Measurements from ENCODE around the gene ZNF783.
"Not testable (repeated sequence)": the region's sequence is repeated elsewhere in the genome, so short reads cannot be mapped to it uniquely, and the experiment has no call there.

ZNF783 gene

GRCh38 chr7:149261829-149262617, at the start of gene ZNF783:
Gene ZNF783, plus strand, starts transcription at chr7:149262196. Its CDS starts 138 bp downstream, at chr7:149262334.
- DNase-seq (ENCODE audit: low spot score): peak; percentile 92

GRCh38 chr7:149214020-149214720, 47.8 kb upstream of the ZNF783 start:
- DNase-seq (ENCODE audit: low spot score): no peak

DNA sequence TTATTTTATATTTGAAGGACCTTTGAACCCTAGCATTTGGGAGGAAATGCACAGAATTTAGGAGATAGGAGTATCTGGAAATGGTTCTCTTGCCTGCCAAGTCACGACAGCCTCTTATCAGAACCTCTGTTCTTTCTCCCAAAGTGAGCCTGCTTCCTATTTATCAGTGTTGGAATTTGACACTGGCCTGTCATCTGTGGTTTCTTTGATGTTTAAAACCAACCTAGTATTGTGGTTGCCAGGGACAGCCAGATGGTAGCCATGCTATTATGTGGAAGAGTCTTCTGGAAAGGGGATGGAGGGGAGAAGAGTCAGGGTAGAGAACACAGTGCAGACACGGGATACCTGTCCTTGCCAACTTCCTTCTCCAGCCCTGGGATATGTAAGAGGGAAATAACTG, 45.6 kb upstream of the ZNF783 start:
- DNase-seq (ENCODE audit: low spot score): no peak

DNA sequence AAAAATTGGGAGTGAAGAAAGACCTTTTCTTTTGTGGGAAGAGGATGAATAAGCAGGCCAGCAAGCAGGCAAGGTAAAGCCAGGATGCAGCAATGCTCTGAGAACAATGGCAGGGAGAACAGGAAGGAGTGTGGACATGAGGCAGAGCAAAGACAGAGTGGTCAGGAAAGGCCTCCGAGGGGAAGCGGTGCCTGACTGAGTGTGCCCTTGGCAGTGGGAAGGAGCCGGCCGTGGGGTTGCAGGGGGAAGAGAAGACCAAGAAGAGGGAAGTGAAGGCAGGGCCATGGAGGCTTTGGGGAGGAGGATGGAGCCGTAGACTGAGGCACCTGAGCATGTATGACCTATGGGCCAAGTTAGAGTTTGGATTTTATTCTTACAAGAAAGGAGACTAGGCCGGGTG, 44.4 kb upstream of the ZNF783 start:
- no peak for DNase-seq (ENCODE audit: low spot score)

- no peak for DNase-seq (ENCODE audit: low spot score)
Measured at GRCh38 chr7:149218469-149219420, 43.3 kb upstream of the ZNF783 start.

- DNase-seq (ENCODE audit: low spot score): no peak
Measured at GRCh38 chr7:149220534-149220933, 41.5 kb upstream of the ZNF783 start.

DNA sequence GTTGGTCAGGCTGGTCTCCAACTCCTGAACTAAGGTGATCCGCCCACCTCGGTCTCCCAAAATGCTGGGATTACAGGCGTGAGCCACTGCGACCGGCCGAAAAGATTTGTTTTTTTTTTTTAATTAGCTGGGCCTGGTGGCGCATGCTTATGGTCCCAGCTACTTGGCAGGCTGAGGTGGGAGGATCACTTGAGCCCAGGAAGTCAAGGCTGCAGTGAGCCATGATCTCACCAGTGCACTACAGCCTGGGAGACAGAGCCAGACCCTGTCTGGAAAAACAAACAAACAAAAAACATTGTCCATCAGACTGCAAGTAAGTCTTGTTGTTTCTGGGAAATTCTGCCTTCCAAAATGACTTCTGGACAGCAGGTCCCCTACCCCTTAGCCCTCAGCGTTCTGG, 38.8 kb upstream of the ZNF783 start:
- DNase-seq (ENCODE audit: low spot score): no peak

DNA sequence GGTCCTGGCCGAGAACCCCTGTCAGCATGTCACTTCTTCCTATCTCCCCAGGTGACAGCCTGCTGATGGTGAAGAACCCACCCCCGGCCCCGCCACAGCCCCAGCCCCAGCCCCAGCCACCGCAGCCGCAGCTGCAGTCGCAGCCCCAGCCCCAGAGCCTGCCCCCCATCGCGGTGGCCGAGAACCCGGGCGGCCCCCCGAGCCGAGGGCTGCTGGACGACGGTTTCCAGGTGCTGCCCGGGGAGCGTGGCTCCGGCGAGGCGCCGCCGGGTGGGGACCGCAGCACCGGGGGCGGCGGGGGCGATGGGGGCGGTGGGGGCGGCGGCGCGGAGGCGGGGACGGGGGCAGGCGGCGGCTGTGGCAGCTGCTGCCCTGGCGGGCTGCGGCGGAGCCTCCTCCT, 38.2 kb upstream of the ZNF783 start:
- DNase-seq (ENCODE audit: low spot score): no peak

DNA sequence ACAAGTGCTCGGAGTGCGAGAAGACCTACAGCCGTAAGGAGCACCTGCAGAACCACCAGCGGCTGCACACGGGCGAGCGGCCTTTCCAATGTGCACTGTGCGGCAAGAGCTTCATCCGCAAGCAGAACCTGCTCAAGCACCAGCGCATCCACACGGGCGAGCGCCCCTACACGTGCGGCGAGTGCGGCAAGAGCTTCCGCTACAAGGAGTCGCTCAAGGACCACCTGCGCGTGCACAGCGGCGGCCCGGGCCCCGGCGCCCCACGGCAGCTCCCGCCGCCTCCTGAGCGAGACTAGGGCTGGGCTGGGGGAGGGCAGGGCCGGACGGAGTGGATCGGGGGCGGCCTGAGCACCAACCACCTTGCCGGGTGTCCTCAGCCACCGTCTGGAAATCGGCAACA, 37.6 kb upstream of the ZNF783 start:
- no peak for DNase-seq (ENCODE audit: low spot score)

DNA sequence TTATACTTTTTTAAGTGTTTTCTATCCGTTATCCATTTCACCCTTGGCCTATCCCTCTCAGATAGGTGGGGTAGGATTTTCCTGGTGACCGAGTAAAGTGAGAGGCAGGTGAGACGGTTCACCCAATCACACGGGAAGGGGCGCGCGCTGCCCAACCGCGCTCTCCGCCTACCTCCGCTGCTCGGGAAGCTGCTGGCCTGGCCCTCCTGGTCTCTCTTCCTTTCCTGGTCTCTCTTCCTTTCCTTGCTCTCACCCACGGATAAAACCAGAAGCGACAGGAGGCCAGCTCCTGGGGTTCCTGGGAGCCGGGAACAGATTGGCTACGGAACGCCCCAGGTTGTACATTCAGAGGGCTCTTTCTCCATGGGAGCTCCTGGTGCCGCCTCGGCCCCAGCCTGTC, 36.9 kb upstream of the ZNF783 start:
- no peak for DNase-seq (ENCODE audit: low spot score)

DNA sequence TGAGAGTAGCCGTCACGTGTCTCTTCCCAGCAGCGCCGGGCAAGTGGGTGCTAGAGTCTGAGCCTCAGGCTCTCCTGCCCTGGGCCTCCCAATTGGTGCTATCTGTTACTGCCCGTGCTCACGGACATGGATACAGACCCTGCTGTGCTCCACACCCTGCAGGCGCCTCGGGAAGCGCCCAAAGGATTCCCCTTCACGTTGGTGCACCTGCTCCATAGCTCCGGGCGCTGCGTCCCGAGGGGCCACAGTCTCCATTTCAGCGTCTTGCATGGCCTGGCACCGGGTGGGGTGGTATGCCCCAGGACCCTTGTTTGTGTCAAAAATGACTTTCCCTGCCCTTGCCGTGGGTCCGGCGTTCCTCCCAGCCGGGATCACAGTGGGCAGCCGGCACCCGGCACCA, 36.3 kb upstream of the ZNF783 start:
- DNase-seq (ENCODE audit: low spot score): no peak

DNA sequence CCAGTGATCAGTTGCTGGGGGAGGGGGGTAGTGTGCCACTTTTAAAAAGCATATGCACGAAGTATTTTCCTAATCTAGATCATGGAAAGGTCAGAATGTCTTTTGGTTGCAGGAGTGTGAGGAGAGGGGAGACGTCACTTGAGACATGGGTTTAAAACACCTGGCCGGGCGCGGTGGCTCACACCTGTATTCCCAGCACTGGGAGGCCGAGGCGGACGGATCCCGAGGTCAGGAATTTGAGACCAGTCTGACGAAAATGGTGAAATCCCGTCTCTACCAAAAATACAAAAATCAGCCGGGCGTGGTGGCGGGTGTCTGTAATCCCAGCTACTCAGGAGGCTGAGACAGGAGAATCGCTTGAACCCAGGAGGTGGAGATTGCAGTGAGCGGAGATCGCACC, 35.6 kb upstream of the ZNF783 start:
- not testable (repeated sequence) for DNase-seq (ENCODE audit: low spot score)

GRCh38 chr7:149226840-149227494, 35.0 kb upstream of the ZNF783 start:
- no peak for DNase-seq (ENCODE audit: low spot score)

- no peak for DNase-seq (ENCODE audit: low spot score)
Measured at GRCh38 chr7:149228831-149229471, 33.0 kb upstream of the ZNF783 start.

DNA sequence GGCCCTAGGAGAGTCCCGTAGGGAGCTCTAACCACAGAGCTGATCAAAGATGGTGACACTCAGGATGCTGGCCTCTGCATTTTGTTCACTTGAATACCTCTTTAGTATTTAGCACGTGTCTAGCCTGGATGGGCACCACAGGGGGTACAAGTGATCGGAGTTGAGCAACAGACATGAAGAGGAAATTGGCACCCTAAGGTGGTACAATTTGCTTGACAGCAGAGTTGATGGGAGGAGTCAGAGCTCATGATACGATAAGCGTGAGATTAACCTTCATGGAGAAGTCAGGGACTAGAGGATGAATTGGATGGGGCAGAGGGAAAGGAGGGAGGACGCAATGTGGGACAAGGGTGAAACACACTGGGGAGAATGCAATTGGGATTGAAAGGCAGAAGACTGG, 32.5 kb upstream of the ZNF783 start:
- DNase-seq (ENCODE audit: low spot score): no peak

DNA sequence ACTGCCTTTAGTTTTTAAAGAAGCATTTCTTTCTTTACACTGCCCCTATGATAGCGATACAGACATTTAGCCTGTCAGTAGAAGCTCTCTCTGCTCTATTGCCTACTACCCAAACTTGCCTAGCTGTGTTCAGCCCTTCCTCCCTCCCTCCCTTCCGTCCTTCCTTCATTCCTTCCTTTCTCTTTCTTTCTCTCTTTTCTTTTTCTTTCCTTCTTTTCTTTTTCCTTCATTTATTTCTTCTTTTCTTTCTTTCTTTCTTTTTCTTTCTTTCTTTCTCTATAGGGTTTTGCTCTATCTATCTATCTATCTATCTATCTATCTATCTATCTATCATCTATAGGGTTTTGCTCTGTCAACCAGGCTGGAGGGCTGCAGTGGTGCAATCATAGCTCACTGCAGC, 29.6 kb upstream of the ZNF783 start:
- DNase-seq (ENCODE audit: low spot score): no peak

DNA sequence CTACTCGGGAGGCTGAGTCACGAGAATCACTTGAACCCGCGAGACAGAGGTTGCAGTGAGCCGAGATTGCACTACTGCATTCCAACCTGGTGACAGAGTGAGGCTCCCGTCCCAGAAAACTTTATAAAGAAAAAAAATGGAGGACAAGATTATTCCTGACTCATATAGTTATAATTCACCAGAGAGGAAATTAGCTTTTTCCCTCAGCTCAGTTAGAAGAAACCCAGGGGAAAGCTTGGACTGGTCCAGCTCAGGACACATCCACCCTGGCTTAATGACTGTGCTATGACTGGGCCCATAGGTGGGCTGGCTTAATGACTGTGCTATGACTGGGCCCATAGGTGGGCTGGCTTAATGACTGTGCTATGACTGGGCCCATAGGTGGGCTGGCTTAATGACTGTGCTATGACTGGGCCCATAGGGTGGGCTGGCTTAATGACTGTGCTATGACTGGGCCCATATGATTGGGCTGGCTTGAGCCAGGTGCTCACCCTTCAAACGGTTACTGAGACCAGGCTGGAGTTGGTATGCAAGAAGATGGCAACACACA, 28.3 kb upstream of the ZNF783 start:
- not testable (repeated sequence) for DNase-seq (ENCODE audit: low spot score)

DNA sequence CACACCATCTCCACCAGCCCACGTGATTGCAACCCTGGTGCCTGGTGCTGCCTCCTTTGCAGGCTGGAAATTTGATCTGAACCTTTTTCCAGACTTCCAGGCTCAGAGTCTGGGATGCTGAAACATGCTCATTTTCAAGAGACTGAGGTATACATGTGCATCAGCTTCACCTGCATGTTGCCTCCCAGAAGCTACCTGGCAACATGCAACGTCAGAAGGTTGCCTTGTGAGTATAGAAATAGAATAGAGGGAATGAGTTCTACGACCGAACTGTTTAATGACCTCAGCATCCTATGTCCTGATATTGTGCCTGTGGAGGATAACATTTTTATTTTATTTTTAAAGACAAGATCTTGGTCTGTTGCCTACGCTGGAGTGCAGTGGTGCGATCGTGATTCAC, 24.5 kb upstream of the ZNF783 start:
- no peak for DNase-seq (ENCODE audit: low spot score)

DNA sequence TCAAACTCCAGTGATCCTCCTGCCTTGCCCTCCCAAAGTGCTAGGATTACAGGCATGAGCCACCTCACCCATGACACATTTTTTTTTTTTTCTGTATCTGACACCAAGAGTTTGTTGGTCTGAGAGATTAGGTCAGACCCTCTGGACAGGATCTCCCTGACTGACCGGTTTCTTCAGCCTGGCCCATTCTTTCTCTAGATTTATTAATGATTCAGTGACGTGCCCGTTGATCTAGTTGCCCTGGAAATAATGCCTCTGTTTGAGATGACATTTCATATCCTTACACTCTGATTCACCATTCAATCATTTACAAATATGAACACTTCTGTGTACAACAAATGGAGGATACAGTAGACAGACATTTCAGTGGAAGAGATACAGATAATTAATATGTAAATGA, 23.9 kb upstream of the ZNF783 start:
- no peak for DNase-seq (ENCODE audit: low spot score)

GRCh38 chr7:149239345-149240143, 22.5 kb upstream of the ZNF783 start, which contains the start of gene ZNF212:
Gene ZNF212, plus strand, starts transcription at chr7:149239651. Its CDS starts 128 bp downstream, at chr7:149239779.
- peak; percentile 98 for DNase-seq (ENCODE audit: low spot score)
